Gastroesophageal sphincter (tissue), 3 donors: ENCODE results near the gene PTPRJ.

Experiments
- CTCF ChIP-seq, 4 experiments: fragments of 200-600 bp in 2 of 4; fragments of 450-650 bp in 2 of 4; sonication (generic) in 1 of 4; IDR thresholded peaks; one replicate each; pipeline ENCODE4 v1.5.1; 2017 to 2019; ENCODE audit warnings: antibody characterized with exemption in 4 of 4, mild to moderate bottlenecking in 2 of 4, moderate library complexity in 2 of 4
- POLR2A ChIP-seq, 2 donors: fragments of 450-650 bp; IDR thresholded peaks; one replicate each; pipeline ENCODE4 v1.6.1; 2017; ENCODE audit warnings: antibody characterized with exemption in 2 of 2, mild to moderate bottlenecking in 2 of 2, moderate library complexity in 1 of 2
- POLR2AphosphoS5 ChIP-seq: sonication (generic); formaldehyde crosslinking; IDR thresholded peaks from one replicate; pipeline ENCODE4 v1.6.1; 2017; ENCODE audit warnings: antibody characterized with exemption

- TF ChIP-seq CTCF (IDR thresholded peaks at IDR 0.05) (no peak), POLR2A (IDR thresholded peaks at IDR 0.05) (no peak), POLR2AphosphoS5 (no peak)
Measured at GRCh38 chr11:48024635-48025071, 44.3 kb downstream of the PTPRJ start.
